Measurements from ENCODE around the gene RACGAP1. TPM values are rescaled to one million over a fixed set of nuclear protein-coding genes. Genes with fewer than 3 reads are reported as not detected.

The RACGAP1 gene
- total RNA-seq, 1 donor: 3.7 TPM

DNA sequence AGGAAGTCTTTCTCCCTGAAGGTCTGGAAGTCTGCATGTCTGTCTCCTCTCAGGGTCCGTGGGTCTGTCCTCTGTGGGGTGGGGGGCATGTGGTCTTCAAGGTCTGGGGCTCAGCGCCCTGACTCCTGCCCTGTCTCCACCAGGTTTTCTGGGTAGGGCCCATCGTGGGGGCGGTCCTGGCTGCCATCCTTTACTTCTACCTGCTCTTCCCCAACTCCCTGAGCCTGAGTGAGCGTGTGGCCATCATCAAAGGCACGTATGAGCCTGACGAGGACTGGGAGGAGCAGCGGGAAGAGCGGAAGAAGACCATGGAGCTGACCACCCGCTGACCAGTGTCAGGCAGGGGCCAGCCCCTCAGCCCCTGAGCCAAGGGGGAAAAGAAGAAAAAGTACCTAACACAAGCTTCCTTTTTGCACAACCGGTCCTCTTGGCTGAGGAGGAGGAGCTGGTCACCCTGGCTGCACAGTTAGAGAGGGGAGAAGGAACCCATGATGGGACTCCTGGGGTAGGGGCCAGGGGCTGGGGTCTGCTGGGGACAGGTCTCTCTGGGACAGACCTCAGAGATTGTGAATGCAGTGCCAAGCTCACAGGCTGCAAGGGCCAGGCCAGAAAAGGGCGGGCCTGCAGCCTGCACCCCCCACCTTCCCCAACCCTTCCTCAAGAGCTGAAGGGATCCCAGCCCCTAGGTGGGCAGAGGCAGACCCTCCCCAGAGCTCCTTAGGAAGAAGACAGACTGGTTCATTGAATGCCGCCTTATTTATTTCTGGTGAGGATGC is 60.3 kb downstream of the RACGAP1 start:
- peaks cover 20% of the 10 kb centered on the region for H3K27me3 ChIP-seq (ENCODE audit: insufficient read depth, low read length)

DNA sequence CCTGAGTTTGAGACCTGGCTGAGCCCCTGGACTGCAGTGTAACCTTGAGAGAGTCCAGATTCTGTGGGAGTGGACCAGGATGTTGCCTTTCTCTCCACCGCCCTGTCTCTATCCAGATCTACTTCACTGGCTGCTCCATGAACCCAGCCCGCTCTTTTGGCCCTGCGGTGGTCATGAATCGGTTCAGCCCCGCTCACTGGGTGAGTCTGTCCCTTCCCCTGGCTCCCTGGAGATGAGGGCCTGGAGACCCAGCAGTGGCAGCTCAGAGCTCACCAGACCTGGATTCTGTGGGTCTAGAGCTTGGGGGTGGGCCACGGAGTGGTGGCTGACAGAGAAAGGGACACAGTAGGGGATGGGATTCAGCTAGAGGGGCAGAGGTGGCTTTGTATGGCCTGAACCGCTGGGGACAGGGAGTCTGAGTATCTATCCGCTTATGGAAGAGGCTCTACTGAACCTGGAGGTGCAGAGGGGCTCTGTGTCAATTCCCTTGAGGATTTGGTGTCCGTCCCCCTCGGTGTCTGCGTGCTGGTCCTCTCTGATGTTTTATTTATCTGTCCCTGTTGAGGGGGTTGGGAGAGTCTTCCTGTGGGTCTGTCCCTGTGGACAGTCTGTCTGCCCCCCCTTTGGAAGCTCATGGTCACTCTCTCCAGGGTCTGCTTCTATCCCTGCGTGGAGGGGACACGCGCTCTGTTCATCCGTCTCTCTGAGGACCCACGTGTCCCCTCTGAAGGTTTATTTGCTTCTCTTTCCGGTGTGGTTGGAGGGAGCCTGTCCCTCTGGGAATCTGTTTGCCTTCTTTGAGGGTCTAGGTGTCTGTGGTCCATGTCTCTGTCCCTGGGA is 61.1 kb downstream of the RACGAP1 start:
- Histone ChIP-seq H3K27me3 (ENCODE audit: insufficient read depth, low read length) (peaks cover 29% of the 10 kb centered on the region), H3K4me1 (ENCODE audit: insufficient read depth, low read length) (peaks cover 15% of the 10 kb centered on the region), H3K4me3 (ENCODE audit: low read length) (no peak overlapping the region), H3K9me3 (ENCODE audit: low read depth, low read length) (no peaks in the 10 kb centered on the region)

More for the DNA sequence above, 60.3 kb downstream of the RACGAP1 start:
- Histone ChIP-seq H3K9me3 (ENCODE audit: low read depth, low read length) (no peaks in the 10 kb centered on the region), H3K4me1 (ENCODE audit: insufficient read depth, low read length) (peaks cover 15% of the 10 kb centered on the region), H3K4me3 (ENCODE audit: low read length) (no peak overlapping the region)

DNA sequence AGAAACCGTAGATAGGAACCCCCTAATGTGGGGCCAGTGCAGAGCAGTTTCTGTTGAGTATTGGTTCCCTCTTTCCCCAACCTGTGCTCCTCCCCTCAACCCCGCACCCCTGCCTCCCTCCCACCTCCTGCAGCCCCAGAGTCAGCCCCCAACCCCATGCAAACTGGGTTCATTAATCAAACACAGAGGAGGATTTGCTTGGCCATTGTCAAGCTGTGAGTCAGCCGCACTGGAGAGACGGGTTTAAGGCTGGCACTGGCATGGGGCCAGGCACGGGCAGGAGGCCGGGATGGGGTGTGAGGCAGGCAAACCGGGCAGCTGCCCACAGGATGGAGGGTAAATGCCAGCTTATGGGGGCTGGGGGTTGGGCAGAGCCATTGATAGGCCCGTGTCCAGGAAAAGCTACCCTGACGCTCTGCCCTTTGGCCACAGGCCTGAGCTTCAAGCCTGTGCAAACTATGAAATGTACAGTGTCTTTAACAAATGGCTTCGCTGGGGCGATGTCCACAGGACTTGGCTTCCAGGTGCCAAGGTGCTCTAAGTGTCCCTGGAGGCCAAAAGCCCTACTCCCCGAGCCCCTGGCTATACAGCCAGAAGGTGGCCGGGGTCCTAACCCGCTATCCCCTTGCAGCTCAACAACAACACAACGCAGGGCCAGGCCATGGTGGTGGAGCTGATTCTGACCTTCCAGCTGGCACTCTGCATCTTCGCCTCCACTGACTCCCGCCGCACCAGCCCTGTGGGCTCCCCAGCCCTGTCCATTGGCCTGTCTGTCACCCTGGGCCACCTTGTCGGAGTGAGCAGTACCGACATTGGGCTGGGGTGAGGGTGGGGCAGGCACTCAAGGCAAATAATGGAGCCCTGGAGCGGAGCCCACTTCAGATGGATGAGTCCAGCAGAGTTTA is 62.2 kb downstream of the RACGAP1 start:
- Histone ChIP-seq H3K4me3 (ENCODE audit: low read length) (no peak overlapping the region), H3K9me3 (ENCODE audit: low read depth, low read length) (no peaks in the 10 kb centered on the region), H3K27me3 (ENCODE audit: insufficient read depth, low read length) (peaks cover 39% of the 10 kb centered on the region), H3K4me1 (ENCODE audit: insufficient read depth, low read length) (peaks cover 15% of the 10 kb centered on the region)

DNA sequence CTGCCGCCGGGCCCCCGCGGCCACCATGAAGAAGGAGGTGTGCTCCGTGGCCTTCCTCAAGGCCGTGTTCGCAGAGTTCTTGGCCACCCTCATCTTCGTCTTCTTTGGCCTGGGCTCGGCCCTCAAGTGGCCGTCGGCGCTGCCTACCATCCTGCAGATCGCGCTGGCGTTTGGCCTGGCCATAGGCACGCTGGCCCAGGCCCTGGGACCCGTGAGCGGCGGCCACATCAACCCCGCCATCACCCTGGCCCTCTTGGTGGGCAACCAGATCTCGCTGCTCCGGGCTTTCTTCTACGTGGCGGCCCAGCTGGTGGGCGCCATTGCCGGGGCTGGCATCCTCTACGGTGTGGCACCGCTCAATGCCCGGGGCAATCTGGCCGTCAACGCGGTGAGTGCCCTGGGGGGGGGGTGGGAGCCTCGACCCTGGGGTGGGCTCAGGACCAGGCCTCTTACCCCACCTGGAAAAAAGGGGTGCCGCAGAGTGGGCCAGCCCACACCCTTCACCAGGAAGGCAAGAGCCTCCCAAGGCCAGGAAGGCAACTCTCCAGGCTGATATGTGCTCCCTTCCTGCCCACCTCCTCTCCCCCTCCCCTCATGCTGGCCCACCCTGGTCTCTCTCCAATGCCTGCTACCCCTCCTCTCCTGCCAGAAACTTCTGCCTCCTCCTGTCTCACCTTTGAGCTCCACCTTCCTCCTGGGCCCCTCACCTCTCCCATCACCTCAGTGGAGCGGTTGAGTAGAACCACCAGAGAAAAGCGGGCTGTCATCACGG is 63.1 kb downstream of the RACGAP1 start:
- no peaks in the 10 kb centered on the region for H3K9me3 ChIP-seq (ENCODE audit: low read depth, low read length)
- H3K27me3 ChIP-seq (ENCODE audit: insufficient read depth, low read length): peaks cover 49% of the 10 kb centered on the region
- no peak overlapping the region for H3K4me3 ChIP-seq (ENCODE audit: low read length)
- peaks cover 7% of the 10 kb centered on the region for H3K4me1 ChIP-seq (ENCODE audit: insufficient read depth, low read length)

DNA sequence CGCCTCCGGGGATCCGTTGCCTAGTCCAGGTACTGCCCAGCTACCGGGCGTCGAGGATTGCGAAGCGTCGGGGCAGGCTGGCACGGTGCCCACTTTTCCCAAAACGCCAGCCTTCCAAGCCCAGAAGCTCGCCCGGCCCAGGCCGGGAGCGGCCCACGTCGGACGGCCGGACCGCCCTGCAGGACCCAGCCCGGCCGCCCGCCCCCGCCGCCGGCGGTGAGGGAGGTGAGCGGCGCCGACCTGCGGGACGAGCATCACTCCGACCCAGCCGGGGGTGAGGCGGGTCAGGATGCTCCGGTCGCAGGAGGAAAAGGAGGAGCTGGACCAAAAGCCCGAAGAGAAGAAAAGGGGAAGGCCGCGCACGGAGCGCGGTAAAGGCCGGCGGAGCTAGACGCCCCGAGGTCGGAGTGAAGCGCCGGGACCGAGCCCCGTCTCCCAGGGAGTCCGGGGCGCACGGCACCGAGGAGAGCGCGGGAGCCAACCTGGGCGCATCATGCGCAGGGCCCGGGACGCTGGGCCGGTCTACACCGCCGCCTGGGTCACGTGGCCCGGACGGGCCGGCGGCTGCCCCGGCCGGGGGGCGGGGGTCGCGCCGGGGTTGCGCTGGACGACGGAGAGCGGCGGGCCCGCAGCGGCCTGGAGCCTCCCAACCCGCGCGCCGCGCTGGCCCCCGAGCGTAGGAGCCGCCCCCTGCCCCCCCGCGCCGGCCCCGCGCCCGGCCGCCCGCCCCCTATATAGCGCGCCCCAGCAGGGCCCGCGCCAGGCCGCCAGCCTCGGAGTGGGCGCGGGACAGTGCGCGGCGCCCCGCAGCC is 64.0 kb downstream of the RACGAP1 start, which contains the start of gene AQP5:
TSS of gene AQP5 (plus strand) at position 762 of the 812 bp plus-strand sequence. CDS start 146 bp downstream, outside the sequence.
- Histone ChIP-seq H3K9me3 (ENCODE audit: low read depth, low read length) (no peaks in the 10 kb centered on the region), H3K4me1 (ENCODE audit: insufficient read depth, low read length) (peaks cover 7% of the 10 kb centered on the region), H3K4me3 (ENCODE audit: low read length) (no peak within 1 kb of the TSS), H3K27me3 (ENCODE audit: insufficient read depth, low read length) (peaks cover 57% of the 10 kb centered on the region)

DNA sequence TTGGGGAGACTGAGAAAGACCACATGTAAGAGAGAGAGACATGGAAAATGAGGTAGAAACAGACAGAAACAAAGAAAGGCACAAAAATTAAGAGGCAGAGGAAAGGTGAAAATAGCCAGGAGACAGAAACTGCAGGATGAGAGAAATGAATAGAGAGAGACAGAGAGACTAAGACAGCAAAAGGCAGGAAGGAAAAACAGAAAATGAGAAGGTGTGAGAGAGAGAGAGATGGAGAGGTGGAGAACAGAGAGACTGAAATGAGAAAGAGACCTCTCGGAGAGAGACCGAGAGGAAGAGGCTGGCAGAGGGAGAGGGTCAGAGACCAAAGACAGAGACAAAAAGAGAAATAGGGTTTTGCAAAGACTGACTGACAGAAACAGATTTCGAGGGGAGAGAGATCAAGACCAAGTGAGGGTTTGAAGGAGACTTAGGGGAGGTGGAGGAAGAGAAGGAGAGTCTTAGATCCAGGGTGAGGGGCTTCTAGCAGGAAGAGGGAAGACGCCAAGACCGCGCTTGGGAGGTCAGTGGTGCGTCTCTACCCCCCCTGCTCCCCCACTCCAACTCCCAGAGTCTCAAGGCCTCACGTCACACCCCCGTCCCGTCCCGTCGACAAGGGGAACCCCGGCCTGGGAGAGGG is 64.7 kb downstream of the RACGAP1 start:
- H3K27me3 ChIP-seq (ENCODE audit: insufficient read depth, low read length): peaks cover 62% of the 10 kb centered on the region
- peaks cover 15% of the 10 kb centered on the region for H3K4me1 ChIP-seq (ENCODE audit: insufficient read depth, low read length)
- H3K4me3 ChIP-seq (ENCODE audit: low read length): no peak overlapping the region
- H3K9me3 ChIP-seq (ENCODE audit: low read depth, low read length): no peaks in the 10 kb centered on the region

DNA sequence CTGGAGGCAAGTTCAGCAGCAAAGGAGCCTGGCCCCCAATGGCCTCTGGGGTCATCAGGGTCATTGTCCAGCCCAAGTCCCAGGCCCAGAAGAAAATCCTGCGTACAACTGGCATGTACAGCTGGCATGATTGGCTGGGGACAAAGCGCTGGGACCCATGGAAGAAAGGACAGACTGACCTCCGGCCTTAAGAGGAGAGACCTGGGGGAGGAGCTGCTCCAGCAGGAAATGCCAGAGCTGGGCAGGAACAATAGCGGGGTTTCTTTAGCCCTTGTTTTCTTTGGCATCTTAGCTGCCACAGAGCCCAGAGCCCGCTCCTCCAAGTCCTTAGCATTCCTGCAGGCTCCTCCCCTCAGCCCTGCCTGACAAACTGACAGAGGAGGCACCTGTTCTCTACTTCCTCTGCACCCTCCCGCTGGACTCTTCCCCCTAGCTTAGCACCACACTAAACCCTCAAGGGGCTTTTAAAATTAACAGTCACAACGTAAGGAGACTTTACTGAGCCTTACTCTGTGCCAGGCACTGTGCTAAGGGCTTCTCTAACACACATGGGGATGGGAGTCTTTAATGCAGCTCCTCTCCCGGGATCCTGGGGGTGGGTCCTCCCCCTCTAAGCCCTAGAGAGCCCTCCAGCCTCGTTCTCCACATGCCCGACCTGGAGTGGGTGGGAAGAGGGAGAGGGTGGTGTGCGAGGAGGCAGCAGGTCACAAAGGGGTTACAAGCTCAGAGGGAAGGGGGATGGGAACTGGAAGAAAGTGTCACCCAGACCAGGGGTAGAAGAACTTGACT is 65.4 kb downstream of the RACGAP1 start:
- peaks cover 69% of the 10 kb centered on the region for H3K27me3 ChIP-seq (ENCODE audit: insufficient read depth, low read length)
- H3K4me3 ChIP-seq (ENCODE audit: low read length): no peak overlapping the region
- peaks cover 17% of the 10 kb centered on the region for H3K4me1 ChIP-seq (ENCODE audit: insufficient read depth, low read length)
- H3K9me3 ChIP-seq (ENCODE audit: low read depth, low read length): no peaks in the 10 kb centered on the region

DNA sequence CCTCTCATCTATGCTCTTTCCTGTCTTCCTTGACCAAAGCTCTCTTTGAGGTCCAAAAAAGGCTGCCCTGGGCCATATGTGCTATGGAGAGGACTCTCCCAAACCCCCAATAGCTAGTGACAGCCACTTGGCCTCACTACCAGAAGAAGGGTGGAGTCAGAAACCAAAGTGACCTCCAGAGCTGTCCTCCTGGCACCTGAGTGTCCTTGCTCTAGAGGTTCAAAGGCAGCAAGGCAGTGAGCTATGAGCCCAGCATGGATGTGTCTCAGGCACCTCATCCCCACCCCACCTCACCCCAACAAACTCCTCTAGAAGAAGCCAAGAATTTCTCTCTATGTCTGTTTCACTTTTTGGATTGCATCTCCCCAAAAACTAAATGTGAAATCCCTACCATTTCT is 67.7 kb downstream of the RACGAP1 start:
- Histone ChIP-seq H3K4me3 (ENCODE audit: low read length) (no peak overlapping the region), H3K27me3 (ENCODE audit: insufficient read depth, low read length) (peaks cover 80% of the 10 kb centered on the region), H3K4me1 (ENCODE audit: insufficient read depth, low read length) (peaks cover 17% of the 10 kb centered on the region), H3K9me3 (ENCODE audit: low read depth, low read length) (no peaks in the 10 kb centered on the region)

DNA sequence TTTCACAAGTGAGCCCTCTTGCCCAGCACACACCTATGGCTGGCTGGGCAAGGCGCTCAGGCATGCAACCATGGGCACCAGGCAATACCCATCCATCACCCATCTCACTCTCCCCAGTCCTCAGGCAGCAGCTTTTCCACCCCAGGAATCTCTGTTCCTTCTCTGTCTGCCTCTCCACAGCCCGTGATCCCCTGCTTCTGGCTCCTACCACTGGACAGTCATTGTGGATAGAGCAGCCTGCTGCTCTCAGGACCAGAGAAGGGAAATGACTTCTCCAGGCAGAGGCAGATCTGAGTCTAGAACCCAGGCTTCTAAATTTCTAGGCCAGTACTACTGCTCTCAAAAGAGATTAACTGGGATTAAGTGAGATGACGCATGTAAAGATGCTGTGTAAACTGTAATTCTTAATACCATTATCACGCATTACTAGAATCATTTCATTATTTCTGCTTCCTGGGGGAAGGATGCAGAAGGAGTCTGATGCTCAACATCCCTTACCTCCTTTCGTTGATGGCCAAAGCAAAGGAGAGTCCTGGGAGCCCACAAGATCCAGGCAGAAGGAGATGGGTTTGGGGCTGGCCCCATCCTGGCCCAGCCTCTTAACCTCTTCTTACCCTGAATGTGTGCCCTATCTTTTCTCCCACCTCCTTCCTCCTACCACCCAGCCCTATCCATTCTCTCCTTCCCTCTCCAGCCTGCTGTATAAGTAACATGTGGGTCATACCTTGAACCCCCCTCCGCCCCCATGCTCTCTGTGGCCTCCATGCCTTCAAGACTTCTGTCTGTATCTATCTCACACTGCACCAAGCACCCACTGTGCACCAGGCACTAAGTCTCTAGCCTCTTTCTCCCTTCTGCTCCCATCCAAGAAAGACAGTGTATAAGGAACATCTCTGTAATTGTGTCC is 68.4 kb downstream of the RACGAP1 start:
- H3K9me3 ChIP-seq (ENCODE audit: low read depth, low read length): no peaks in the 10 kb centered on the region
- peaks cover 78% of the 10 kb centered on the region for H3K27me3 ChIP-seq (ENCODE audit: insufficient read depth, low read length)
- H3K4me3 ChIP-seq (ENCODE audit: low read length): no peak overlapping the region
- H3K4me1 ChIP-seq (ENCODE audit: insufficient read depth, low read length): peaks cover 17% of the 10 kb centered on the region

DNA sequence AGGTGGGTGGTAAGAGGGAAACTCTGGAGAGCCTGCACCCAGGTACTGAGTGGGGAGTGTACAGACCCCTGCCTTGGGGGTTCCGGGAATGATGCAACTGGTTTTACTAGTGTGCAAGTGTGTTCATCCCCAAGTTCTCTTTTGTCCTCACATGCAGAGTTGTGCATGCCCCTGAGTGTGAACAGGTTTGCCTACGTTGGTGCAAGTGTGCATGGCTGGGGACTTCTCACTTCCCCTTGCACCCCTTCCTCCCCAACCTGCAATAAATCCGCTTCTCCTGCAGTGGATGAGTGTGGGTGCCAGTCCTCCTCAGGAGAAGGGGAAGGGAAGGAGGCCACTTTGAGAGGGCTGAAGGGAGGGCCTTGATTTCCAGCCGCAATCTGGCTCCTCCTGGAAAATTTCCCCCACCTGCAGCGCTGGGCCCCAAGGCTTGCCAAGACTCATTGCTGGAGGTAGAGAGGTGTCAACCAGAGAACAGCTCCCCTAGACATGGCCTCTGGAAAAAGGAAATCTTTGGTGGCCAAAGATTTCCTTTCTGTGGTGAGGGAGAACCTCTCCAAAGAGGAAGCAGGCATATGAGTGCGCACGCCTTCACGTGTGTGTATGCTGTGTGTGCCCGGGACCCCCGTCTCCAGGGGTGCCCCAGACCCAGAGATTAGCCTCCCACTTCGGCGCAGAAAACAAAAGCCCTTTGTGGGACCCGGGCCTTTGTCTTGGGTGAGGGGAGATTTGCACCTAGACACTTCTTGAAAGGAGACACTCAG is 69.2 kb downstream of the RACGAP1 start:
- peaks cover 15% of the 10 kb centered on the region for H3K4me1 ChIP-seq (ENCODE audit: insufficient read depth, low read length)
- H3K4me3 ChIP-seq (ENCODE audit: low read length): no peak overlapping the region
- no peaks in the 10 kb centered on the region for H3K9me3 ChIP-seq (ENCODE audit: low read depth, low read length)
- H3K27me3 ChIP-seq (ENCODE audit: insufficient read depth, low read length): peaks cover 78% of the 10 kb centered on the region
